Measurements from ENCODE around the gene ITCH. TPM values are rescaled to one million over a fixed set of nuclear protein-coding genes. Genes with fewer than 3 reads are reported as not detected.
"Not testable (repeated sequence)": the region's sequence is repeated elsewhere in the genome, so short reads cannot be mapped to it uniquely, and the experiment has no call there.

ITCH gene
- polyA plus RNA-seq, 1 donor from 2014 or later = 39.5 TPM

DNA sequence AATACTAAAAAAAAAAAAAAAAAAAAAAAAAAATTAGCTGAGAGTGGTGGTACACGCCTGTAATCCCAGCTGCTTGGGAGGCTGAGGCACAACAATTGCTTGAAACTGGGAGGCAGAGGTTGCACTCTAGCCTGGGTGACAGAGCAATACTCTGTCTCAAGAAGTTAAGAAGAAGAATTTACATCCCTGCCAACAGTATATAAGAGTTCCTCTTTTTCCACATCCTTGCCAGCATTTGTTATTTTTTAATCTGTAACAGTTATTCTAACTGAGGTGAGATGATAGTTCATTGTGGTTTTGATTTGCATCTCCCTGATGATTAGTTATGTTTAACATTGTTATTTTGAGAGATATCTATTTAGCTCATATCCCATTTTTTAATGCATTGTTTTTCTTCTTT is 132.8 kb downstream of the ITCH start:
- H3F3A ChIP-seq (ENCODE audit: insufficient read depth, low read length, poor library complexity, severe bottlenecking) = no peaks in the 10 kb centered on the region
- H3K27me3 ChIP-seq (ENCODE audit: insufficient read depth, low read depth, low read length) = no peaks in the 10 kb centered on the region
- H3K36me3 ChIP-seq (ENCODE audit: insufficient read depth, low read length) = peaks cover 7% of the 10 kb centered on the region
- no peak overlapping the region for H2AFZ ChIP-seq (ENCODE audit: low read depth, low read length)
- H3K4me3 ChIP-seq (ENCODE audit: low read length) = no peak overlapping the region
- H3K9ac ChIP-seq (ENCODE audit: low read length) = no peak overlapping the region
- no peaks in the 10 kb centered on the region for H3K9me3 ChIP-seq (ENCODE audit: low read length)
- H3K9me2 ChIP-seq (ENCODE audit: insufficient read depth, low read length) = no peaks in the 10 kb centered on the region
- no peak overlapping the region for H3K4me2 ChIP-seq (ENCODE audit: low read length)
- H3K27ac ChIP-seq (ENCODE audit: low read length) = no peak overlapping the region
- TF ChIP-seq RAD21 (conservative IDR thresholded peaks at IDR 0.05) (no peak), SMC3 (conservative IDR thresholded peaks at IDR 0.05; ENCODE audit: poor library complexity) (no peak), MXI1 (conservative IDR thresholded peaks at IDR 0.05; ENCODE audit: poor library complexity, severe bottlenecking) (no peak), EZH2 (IDR thresholded peaks at IDR 0.05; ENCODE audit: borderline replicate concordance, insufficient read depth, low read length, poor library complexity, severe bottlenecking) (no peak), TAF1 (IDR thresholded peaks at IDR 0.05; ENCODE audit: low read depth) (no peak), EP300 (conservative IDR thresholded peaks at IDR 0.05; ENCODE audit: poor library complexity, severe bottlenecking) (no peak), POLR2AphosphoS5 (IDR thresholded peaks at IDR 0.05) (no peak)
- TF ChIP-seq, protein P1, sequence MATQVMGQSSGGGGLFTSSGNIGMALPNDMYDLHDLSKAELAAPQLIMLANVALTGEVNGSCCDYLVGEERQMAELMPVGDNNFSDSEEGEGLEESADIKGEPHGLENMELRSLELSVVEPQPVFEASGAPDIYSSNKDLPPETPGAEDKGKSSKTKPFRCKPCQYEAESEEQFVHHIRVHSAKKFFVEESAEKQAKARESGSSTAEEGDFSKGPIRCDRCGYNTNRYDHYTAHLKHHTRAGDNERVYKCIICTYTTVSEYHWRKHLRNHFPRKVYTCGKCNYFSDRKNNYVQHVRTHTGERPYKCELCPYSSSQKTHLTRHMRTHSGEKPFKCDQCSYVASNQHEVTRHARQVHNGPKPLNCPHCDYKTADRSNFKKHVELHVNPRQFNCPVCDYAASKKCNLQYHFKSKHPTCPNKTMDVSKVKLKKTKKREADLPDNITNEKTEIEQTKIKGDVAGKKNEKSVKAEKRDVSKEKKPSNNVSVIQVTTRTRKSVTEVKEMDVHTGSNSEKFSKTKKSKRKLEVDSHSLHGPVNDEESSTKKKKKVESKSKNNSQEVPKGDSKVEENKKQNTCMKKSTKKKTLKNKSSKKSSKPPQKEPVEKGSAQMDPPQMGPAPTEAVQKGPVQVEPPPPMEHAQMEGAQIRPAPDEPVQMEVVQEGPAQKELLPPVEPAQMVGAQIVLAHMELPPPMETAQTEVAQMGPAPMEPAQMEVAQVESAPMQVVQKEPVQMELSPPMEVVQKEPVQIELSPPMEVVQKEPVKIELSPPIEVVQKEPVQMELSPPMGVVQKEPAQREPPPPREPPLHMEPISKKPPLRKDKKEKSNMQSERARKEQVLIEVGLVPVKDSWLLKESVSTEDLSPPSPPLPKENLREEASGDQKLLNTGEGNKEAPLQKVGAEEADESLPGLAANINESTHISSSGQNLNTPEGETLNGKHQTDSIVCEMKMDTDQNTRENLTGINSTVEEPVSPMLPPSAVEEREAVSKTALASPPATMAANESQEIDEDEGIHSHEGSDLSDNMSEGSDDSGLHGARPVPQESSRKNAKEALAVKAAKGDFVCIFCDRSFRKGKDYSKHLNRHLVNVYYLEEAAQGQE (IDR thresholded peaks at IDR 0.05; ENCODE audit: borderline replicate concordance) = no peak
- TF ChIP-seq, protein P2, sequence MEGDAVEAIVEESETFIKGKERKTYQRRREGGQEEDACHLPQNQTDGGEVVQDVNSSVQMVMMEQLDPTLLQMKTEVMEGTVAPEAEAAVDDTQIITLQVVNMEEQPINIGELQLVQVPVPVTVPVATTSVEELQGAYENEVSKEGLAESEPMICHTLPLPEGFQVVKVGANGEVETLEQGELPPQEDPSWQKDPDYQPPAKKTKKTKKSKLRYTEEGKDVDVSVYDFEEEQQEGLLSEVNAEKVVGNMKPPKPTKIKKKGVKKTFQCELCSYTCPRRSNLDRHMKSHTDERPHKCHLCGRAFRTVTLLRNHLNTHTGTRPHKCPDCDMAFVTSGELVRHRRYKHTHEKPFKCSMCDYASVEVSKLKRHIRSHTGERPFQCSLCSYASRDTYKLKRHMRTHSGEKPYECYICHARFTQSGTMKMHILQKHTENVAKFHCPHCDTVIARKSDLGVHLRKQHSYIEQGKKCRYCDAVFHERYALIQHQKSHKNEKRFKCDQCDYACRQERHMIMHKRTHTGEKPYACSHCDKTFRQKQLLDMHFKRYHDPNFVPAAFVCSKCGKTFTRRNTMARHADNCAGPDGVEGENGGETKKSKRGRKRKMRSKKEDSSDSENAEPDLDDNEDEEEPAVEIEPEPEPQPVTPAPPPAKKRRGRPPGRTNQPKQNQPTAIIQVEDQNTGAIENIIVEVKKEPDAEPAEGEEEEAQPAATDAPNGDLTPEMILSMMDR (IDR thresholded peaks at IDR 0.05; ENCODE audit: poor library complexity, severe bottlenecking) = no peak
- H3K79me2 ChIP-seq (replicated peaks; ENCODE audit: insufficient read depth, low read length) = no peaks in the 10 kb centered on the region
- H4K20me1 ChIP-seq (ENCODE audit: insufficient read depth) = no peaks in the 10 kb centered on the region

DNA sequence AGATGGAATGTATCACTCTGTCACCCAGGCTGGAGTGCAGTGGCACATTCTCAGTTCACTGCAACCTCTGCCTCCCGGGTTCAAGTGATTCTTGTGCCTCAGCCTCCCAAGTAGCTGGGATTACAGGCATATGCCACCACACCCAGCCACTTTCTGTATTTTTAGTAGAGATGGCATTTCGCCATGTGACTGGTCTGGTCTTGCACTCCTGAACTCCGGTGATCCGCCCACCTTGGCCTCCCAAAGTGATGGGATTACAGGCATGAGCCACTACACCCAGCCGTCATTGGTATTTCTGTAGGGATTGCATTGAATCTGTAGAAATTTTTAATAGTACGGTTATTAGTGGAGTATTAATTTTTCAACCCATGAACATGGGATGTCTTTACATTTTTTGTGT is 134.5 kb downstream of the ITCH start:
- not testable (repeated sequence) for H3K9ac ChIP-seq (ENCODE audit: low read length); H3K79me2 ChIP-seq (replicated peaks; ENCODE audit: insufficient read depth, low read length); H4K20me1 ChIP-seq (ENCODE audit: insufficient read depth); H3K4me2 ChIP-seq (ENCODE audit: low read length); H3K9me2 ChIP-seq (ENCODE audit: insufficient read depth, low read length); H3K36me3 ChIP-seq (ENCODE audit: insufficient read depth, low read length); H2AFZ ChIP-seq (ENCODE audit: low read depth, low read length); H3K27me3 ChIP-seq (ENCODE audit: insufficient read depth, low read depth, low read length); H3F3A ChIP-seq (ENCODE audit: insufficient read depth, low read length, poor library complexity, severe bottlenecking); H3K4me3 ChIP-seq (ENCODE audit: low read length); H3K9me3 ChIP-seq (ENCODE audit: low read length); H3K27ac ChIP-seq (ENCODE audit: low read length)

DNA sequence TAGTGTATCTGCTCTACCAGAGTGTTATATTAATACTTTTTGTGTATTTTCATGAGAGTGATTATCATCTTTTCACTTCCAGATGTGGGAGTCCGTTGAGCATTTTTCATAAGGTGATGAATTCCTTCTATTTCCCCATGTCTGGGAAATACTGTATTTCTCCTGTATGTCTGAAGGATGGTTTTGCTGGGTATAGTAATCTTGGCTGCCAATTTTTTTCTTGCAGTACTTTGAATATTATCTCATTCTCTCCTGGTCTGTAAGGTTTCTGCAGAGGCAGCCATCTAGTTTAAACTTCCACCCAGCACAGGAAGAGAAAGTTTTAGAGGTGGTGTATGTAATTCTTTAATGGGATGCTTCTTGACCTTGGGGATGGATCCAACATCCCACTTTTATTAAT is 137.8 kb downstream of the ITCH start:
- H3K9me2 ChIP-seq (ENCODE audit: insufficient read depth, low read length) = no peaks in the 10 kb centered on the region
- no peaks in the 10 kb centered on the region for H3K79me2 ChIP-seq (replicated peaks; ENCODE audit: insufficient read depth, low read length)
- H3K9ac ChIP-seq (ENCODE audit: low read length) = no peak overlapping the region
- H2AFZ ChIP-seq (ENCODE audit: low read depth, low read length) = no peak overlapping the region
- no peak overlapping the region for H3K4me3 ChIP-seq (ENCODE audit: low read length)
- H3K27me3 ChIP-seq (ENCODE audit: insufficient read depth, low read depth, low read length) = no peaks in the 10 kb centered on the region
- H3K36me3 ChIP-seq (ENCODE audit: insufficient read depth, low read length) = peaks cover 7% of the 10 kb centered on the region
- H3K4me2 ChIP-seq (ENCODE audit: low read length) = no peak overlapping the region
- no peak overlapping the region for H3K27ac ChIP-seq (ENCODE audit: low read length)
- H3K9me3 ChIP-seq (ENCODE audit: low read length) = no peaks in the 10 kb centered on the region
- H3F3A ChIP-seq (ENCODE audit: insufficient read depth, low read length, poor library complexity, severe bottlenecking) = no peaks in the 10 kb centered on the region
- H4K20me1 ChIP-seq (ENCODE audit: insufficient read depth) = no peaks in the 10 kb centered on the region
- TF ChIP-seq, protein P1 (IDR thresholded peaks at IDR 0.05; ENCODE audit: borderline replicate concordance) = no peak
- TF ChIP-seq POLR2AphosphoS5 (IDR thresholded peaks at IDR 0.05) (no peak), SMC3 (conservative IDR thresholded peaks at IDR 0.05; ENCODE audit: poor library complexity) (no peak), MXI1 (conservative IDR thresholded peaks at IDR 0.05; ENCODE audit: poor library complexity, severe bottlenecking) (no peak), TAF1 (IDR thresholded peaks at IDR 0.05; ENCODE audit: low read depth) (no peak), EZH2 (IDR thresholded peaks at IDR 0.05; ENCODE audit: borderline replicate concordance, insufficient read depth, low read length, poor library complexity, severe bottlenecking) (no peak), EP300 (conservative IDR thresholded peaks at IDR 0.05; ENCODE audit: poor library complexity, severe bottlenecking) (no peak), RAD21 (conservative IDR thresholded peaks at IDR 0.05) (no peak)
- TF ChIP-seq, protein P2 (IDR thresholded peaks at IDR 0.05; ENCODE audit: poor library complexity, severe bottlenecking) = no peak

Measured in neural cell (in vitro differentiated cells).